A549 treated with AZD9567 at 1 μM for 4 hours (cell line): Measurements from ENCODE around the gene PTGIS. TPM values are rescaled to one million over a fixed set of nuclear protein-coding genes. Genes with fewer than 3 reads are reported as not detected.

Source experiments
- total RNA-seq: library from RNA; stranded (reverse); fragments of 200-300 nt; extraction: Qiagen RNA extraction; gene quantifications from 5 replicates; pipeline ENCODE4 v1.2.3, GENCODE V29; 2022; ENCODE audit not compliant: insufficient read depth

The PTGIS gene
- 0.01 to 0.09 TPM (median 0.02 TPM) in 3 of 5 replicates, not detected in the others for total RNA-seq

DNA sequence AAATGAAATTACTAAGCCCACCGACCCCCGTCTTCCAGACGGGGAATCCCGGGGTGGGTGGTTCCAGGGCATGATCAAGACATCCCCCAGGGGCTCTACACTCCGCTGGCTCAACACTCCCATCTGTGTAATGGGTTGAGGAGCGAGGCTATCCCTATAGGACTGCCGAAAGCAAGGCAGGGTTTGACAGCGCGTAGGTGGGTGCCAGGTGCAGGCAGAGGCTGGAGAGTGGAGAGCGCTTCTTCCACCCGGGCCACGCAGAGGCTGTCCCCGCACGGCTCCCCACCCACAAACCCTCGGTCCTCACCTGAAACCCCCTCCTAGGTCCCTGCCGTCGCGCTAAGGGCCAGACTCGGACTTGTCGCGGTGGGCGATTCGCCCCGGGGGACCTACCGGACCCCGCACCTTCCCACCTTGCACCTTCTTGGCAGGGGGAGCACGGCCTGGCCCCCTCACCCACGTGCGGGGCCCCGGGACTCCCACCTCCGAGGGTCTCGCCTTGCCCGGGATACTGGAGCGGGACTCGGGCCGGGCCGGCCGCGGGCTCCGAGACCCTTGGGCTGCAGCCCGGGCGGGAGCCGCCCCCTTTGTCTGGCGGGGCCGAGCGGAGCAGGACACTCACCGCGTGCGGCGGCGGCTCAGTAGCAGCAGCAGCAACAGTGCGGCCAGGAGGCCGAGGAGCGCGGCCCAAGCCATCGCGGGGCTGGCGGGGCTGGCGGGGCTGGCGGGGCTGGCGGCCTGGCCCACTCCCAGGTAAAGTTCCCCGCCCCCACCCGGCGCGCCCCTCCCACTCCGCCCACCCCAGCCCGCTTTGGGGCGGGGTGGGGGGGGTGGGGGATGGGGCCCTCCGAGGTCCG is at the start of gene PTGIS:
PTGIS (minus strand) TSS at position 717 of the 857 bp plus-strand sequence; CDS start at position 696, 21 bp downstream.

GRCh38 chr20:49482621-49483017 is 85.3 kb downstream of the PTGIS start, which contains the start of gene KCNB1:
TSS of gene KCNB1 (minus strand) at chr20:49482668. CDS start at chr20:49482480, 188 bp downstream.

Other genes starting within 250 kb of the PTGIS start
- gene KCNB1, start 85.5 kb downstream of the PTGIS start, total RNA-seq: 0.81 to 2.0 TPM (median 1.3 TPM) in 5 replicates
- 48.6 to 68.1 TPM (median 58.0 TPM) in 5 replicates for gene B4GALT5, start 145.7 kb upstream of the PTGIS start, total RNA-seq
- gene SLC9A8, start 244.7 kb upstream of the PTGIS start, total RNA-seq: 6.3 to 8.5 TPM (median 8.1 TPM) in 5 replicates